ENCODE results near the gene IL23R. TPM values are rescaled to one million over a fixed set of nuclear protein-coding genes. Genes with fewer than 3 reads are reported as not detected.
A peak's percentile ranks its signal among the peaks of the same experiment; 100 is the strongest.

The IL23R gene
- polyA plus RNA-seq, 6 donors from 2014 or later = not detected

- ATAC-seq (ENCODE audit: low read depth in 2 of 2) = no peak
Observed at GRCh38 chr1:67250051-67250653, 83.9 kb downstream of the IL23R start.

GRCh38 chr1:67256291-67257172, 90.3 kb downstream of the IL23R start:
- ATAC-seq (ENCODE audit: low read depth in 2 of 2) = no peak
- DNase-seq = no peak
- Mint-ChIP-seq H3K9me3 (peaks cover 0 to under 1% (median 0%) of the 10 kb centered on the region in 7 donors), H3K27me3 (no peaks in the 10 kb centered on the region), H3K4me1 (no peaks in the 10 kb centered on the region), H3K4me3 (no peak overlapping the region), H3K36me3 (no peaks in the 10 kb centered on the region), H3K27ac (peak overlapping the region in 1 of 6 donors; percentile 80)

More at GRCh38 chr1:67250051-67250653, 83.9 kb downstream of the IL23R start:
- Mint-ChIP-seq H3K9me3 (peaks cover 0 to 26% (median 13%) of the 10 kb centered on the region in 7 donors), H3K36me3 (peaks cover 7 to 11% of the 10 kb centered on the region in 2 donors), H3K4me1 (no peaks in the 10 kb centered on the region), H3K27ac (no peak overlapping the region), H3K4me3 (no peak overlapping the region), H3K27me3 (peaks cover 0 to 19% (median 16%) of the 10 kb centered on the region in 3 donors)
- no peak for DNase-seq

GRCh38 chr1:67257173-67257535, 90.9 kb downstream of the IL23R start:
- DNase-seq = no peak
- Mint-ChIP-seq H3K4me1 (peaks cover 0 to under 1% (median 0%) of the 10 kb centered on the region in 3 donors), H3K27ac (peak overlapping the region in 1 of 6 donors; percentile 80), H3K27me3 (peaks cover 0 to under 1% (median 0%) of the 10 kb centered on the region in 3 donors), H3K36me3 (no peaks in the 10 kb centered on the region), H3K4me3 (no peak overlapping the region), H3K9me3 (no peaks in the 10 kb centered on the region)
- ATAC-seq (ENCODE audit: low read depth in 2 of 2) = no peak

GRCh38 chr1:67261680-67262079, 95.4 kb downstream of the IL23R start:
- Mint-ChIP-seq H3K27me3 (peaks cover 3 to 9% (median 5%) of the 10 kb centered on the region in 3 donors), H3K9me3 (no peaks in the 10 kb centered on the region), H3K27ac (no peak overlapping the region), H3K4me1 (peaks cover 8 to 14% (median 9%) of the 10 kb centered on the region in 3 donors), H3K4me3 (no peak overlapping the region), H3K36me3 (no peaks in the 10 kb centered on the region)
- ATAC-seq (ENCODE audit: low read depth in 2 of 2) (no peak), DNase-seq (no peak)

- H3K27ac Mint-ChIP-seq = peak overlapping the region in 1 of 6 donors; percentile 5
- H3K36me3 Mint-ChIP-seq = no peaks in the 10 kb centered on the region
- no peak for ATAC-seq (ENCODE audit: low read depth in 2 of 2)
- no peak overlapping the region for H3K4me3 Mint-ChIP-seq
- H3K4me1 Mint-ChIP-seq = peaks cover 8 to 14% (median 9%) of the 10 kb centered on the region in 3 donors
- DNase-seq = no peak
- H3K27me3 Mint-ChIP-seq = peaks cover 3 to 9% (median 5%) of the 10 kb centered on the region in 3 donors
- no peaks in the 10 kb centered on the region for H3K9me3 Mint-ChIP-seq
Observed at GRCh38 chr1:67262735-67263134, 96.5 kb downstream of the IL23R start.

- Mint-ChIP-seq H3K36me3 (no peaks in the 10 kb centered on the region), H3K27ac (peak overlapping the region in 2 of 6 donors; percentile 66 to 86), H3K4me3 (peak overlapping the region in 1 of 8 donors; percentile 70), H3K27me3 (peaks cover 3 to 9% (median 5%) of the 10 kb centered on the region in 3 donors), H3K4me1 (peaks cover 8 to 14% (median 9%) of the 10 kb centered on the region in 3 donors), H3K9me3 (no peaks in the 10 kb centered on the region)
- no peak for ATAC-seq (ENCODE audit: low read depth in 2 of 2)
- DNase-seq = no peak
Observed at GRCh38 chr1:67264152-67264551, 97.9 kb downstream of the IL23R start.

GRCh38 chr1:67264899-67265298, 98.6 kb downstream of the IL23R start:
- no peaks in the 10 kb centered on the region for H3K36me3 Mint-ChIP-seq
- H3K4me3 Mint-ChIP-seq = peak overlapping the region in 6 of 8 donors; percentile 19 to 71 (median 50)
- H3K27ac Mint-ChIP-seq = peak overlapping the region in 1 of 6 donors; percentile 55
- no peak for DNase-seq
- H3K27me3 Mint-ChIP-seq = peaks cover 3 to 9% (median 5%) of the 10 kb centered on the region in 3 donors
- ATAC-seq (ENCODE audit: low read depth in 2 of 2) = peak in 1 of 2 donors; percentile 39
- peaks cover 8 to 14% (median 9%) of the 10 kb centered on the region in 3 donors for H3K4me1 Mint-ChIP-seq
- H3K9me3 Mint-ChIP-seq = no peaks in the 10 kb centered on the region

GRCh38 chr1:67269061-67269460, 102.8 kb downstream of the IL23R start:
- DNase-seq (no peak), ATAC-seq (ENCODE audit: low read depth in 2 of 2) (no peak)
- H3K9me3 Mint-ChIP-seq = peaks cover 0 to 15% (median 10%) of the 10 kb centered on the region in 7 donors
- H3K4me3 Mint-ChIP-seq = no peak overlapping the region
- peaks cover 0 to 8% (median under 1%) of the 10 kb centered on the region in 3 donors for H3K27me3 Mint-ChIP-seq
- peaks cover 6 to 7% of the 10 kb centered on the region in 2 donors for H3K36me3 Mint-ChIP-seq
- H3K27ac Mint-ChIP-seq = no peak overlapping the region
- peaks cover 6 to 8% (median 8%) of the 10 kb centered on the region in 3 donors for H3K4me1 Mint-ChIP-seq

GRCh38 chr1:67270541-67270940, 104.3 kb downstream of the IL23R start:
- no peak overlapping the region for H3K4me3 Mint-ChIP-seq
- ATAC-seq (ENCODE audit: low read depth in 2 of 2) (no peak), DNase-seq (no peak)
- H3K27me3 Mint-ChIP-seq = peaks cover 0 to 8% (median 0%) of the 10 kb centered on the region in 3 donors
- peak overlapping the region in 1 of 6 donors; percentile 62 for H3K27ac Mint-ChIP-seq
- peaks cover 6 to 7% of the 10 kb centered on the region in 2 donors for H3K36me3 Mint-ChIP-seq
- H3K9me3 Mint-ChIP-seq = peaks cover 0 to 19% (median 10%) of the 10 kb centered on the region in 7 donors
- no peaks in the 10 kb centered on the region for H3K4me1 Mint-ChIP-seq

- no peak for DNase-seq
- peaks cover 0 to 14% (median 0%) of the 10 kb centered on the region in 3 donors for H3K27me3 Mint-ChIP-seq
- H3K27ac Mint-ChIP-seq = no peak overlapping the region
- H3K9me3 Mint-ChIP-seq = peaks cover 0 to 24% (median 10%) of the 10 kb centered on the region in 7 donors
- H3K4me3 Mint-ChIP-seq = no peak overlapping the region
- H3K36me3 Mint-ChIP-seq = peaks cover 6 to 7% of the 10 kb centered on the region in 2 donors
- H3K4me1 Mint-ChIP-seq = no peaks in the 10 kb centered on the region
- no peak for ATAC-seq (ENCODE audit: low read depth in 2 of 2)
Observed at GRCh38 chr1:67273591-67273990, 107.3 kb downstream of the IL23R start.

- no peak overlapping the region for H3K4me3 Mint-ChIP-seq
- peaks cover 0 to 24% (median 10%) of the 10 kb centered on the region in 7 donors for H3K9me3 Mint-ChIP-seq
- no peak for ATAC-seq (ENCODE audit: low read depth in 2 of 2)
Observed at GRCh38 chr1:67274623-67275325, 108.5 kb downstream of the IL23R start.

GRCh38 chr1:67280696-67281095, 114.4 kb downstream of the IL23R start:
- H3K36me3 Mint-ChIP-seq = no peaks in the 10 kb centered on the region
- H3K4me3 Mint-ChIP-seq = no peak overlapping the region
- peaks cover 0 to 6% (median 0%) of the 10 kb centered on the region in 3 donors for H3K27me3 Mint-ChIP-seq
- H3K4me1 Mint-ChIP-seq = no peaks in the 10 kb centered on the region
- no peak overlapping the region for H3K27ac Mint-ChIP-seq
- DNase-seq = no peak
- H3K9me3 Mint-ChIP-seq = peaks cover 0 to 6% (median 0%) of the 10 kb centered on the region in 7 donors
- no peak for ATAC-seq (ENCODE audit: low read depth in 2 of 2)

More at GRCh38 chr1:67274623-67275325, 108.5 kb downstream of the IL23R start:
- Mint-ChIP-seq H3K4me1 (no peaks in the 10 kb centered on the region), H3K27ac (no peak overlapping the region), H3K27me3 (peaks cover 0 to 14% (median 0%) of the 10 kb centered on the region in 3 donors), H3K36me3 (peaks cover 6 to 7% of the 10 kb centered on the region in 2 donors)
- DNase-seq = no peak

GRCh38 chr1:67281244-67281643, 115.0 kb downstream of the IL23R start:
- Mint-ChIP-seq H3K4me3 (no peak overlapping the region), H3K27ac (no peak overlapping the region), H3K4me1 (peaks cover 0 to 5% (median 1%) of the 10 kb centered on the region in 3 donors), H3K36me3 (no peaks in the 10 kb centered on the region), H3K27me3 (peaks cover 0 to 6% (median 0%) of the 10 kb centered on the region in 3 donors), H3K9me3 (peaks cover 0 to 3% (median 0%) of the 10 kb centered on the region in 7 donors)
- DNase-seq (no peak), ATAC-seq (ENCODE audit: low read depth in 2 of 2) (no peak)
